ENCODE data around the gene SMO. TPM values are rescaled to one million over a fixed set of nuclear protein-coding genes. Genes with fewer than 3 reads are reported as not detected.

Gene SMO
- total and polyA plus RNA-seq, 2 experiments from 2014 or later, result 13.1 to 61.5 TPM

DNA sequence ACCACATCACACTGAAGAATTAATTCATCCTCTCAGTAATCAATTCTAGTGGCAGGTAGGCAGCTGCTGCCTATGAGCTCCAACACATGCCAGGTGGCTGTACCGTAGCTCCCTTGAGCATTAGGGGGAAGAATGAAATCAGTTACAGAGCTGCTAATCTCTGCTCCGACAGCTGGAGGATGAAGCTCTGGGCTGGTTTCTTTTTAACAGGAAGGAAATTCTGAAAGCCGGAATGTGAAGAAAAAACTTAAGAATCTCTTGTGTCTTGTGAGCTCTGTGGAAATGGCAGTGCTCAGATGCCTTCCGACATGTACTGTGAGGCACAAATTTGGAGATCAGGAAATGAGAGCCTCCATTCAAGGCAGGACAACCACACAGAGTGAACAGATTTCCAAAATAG lies 33.6 kb downstream of the SMO start (continued):
- TF ChIP-seq, protein P1, sequence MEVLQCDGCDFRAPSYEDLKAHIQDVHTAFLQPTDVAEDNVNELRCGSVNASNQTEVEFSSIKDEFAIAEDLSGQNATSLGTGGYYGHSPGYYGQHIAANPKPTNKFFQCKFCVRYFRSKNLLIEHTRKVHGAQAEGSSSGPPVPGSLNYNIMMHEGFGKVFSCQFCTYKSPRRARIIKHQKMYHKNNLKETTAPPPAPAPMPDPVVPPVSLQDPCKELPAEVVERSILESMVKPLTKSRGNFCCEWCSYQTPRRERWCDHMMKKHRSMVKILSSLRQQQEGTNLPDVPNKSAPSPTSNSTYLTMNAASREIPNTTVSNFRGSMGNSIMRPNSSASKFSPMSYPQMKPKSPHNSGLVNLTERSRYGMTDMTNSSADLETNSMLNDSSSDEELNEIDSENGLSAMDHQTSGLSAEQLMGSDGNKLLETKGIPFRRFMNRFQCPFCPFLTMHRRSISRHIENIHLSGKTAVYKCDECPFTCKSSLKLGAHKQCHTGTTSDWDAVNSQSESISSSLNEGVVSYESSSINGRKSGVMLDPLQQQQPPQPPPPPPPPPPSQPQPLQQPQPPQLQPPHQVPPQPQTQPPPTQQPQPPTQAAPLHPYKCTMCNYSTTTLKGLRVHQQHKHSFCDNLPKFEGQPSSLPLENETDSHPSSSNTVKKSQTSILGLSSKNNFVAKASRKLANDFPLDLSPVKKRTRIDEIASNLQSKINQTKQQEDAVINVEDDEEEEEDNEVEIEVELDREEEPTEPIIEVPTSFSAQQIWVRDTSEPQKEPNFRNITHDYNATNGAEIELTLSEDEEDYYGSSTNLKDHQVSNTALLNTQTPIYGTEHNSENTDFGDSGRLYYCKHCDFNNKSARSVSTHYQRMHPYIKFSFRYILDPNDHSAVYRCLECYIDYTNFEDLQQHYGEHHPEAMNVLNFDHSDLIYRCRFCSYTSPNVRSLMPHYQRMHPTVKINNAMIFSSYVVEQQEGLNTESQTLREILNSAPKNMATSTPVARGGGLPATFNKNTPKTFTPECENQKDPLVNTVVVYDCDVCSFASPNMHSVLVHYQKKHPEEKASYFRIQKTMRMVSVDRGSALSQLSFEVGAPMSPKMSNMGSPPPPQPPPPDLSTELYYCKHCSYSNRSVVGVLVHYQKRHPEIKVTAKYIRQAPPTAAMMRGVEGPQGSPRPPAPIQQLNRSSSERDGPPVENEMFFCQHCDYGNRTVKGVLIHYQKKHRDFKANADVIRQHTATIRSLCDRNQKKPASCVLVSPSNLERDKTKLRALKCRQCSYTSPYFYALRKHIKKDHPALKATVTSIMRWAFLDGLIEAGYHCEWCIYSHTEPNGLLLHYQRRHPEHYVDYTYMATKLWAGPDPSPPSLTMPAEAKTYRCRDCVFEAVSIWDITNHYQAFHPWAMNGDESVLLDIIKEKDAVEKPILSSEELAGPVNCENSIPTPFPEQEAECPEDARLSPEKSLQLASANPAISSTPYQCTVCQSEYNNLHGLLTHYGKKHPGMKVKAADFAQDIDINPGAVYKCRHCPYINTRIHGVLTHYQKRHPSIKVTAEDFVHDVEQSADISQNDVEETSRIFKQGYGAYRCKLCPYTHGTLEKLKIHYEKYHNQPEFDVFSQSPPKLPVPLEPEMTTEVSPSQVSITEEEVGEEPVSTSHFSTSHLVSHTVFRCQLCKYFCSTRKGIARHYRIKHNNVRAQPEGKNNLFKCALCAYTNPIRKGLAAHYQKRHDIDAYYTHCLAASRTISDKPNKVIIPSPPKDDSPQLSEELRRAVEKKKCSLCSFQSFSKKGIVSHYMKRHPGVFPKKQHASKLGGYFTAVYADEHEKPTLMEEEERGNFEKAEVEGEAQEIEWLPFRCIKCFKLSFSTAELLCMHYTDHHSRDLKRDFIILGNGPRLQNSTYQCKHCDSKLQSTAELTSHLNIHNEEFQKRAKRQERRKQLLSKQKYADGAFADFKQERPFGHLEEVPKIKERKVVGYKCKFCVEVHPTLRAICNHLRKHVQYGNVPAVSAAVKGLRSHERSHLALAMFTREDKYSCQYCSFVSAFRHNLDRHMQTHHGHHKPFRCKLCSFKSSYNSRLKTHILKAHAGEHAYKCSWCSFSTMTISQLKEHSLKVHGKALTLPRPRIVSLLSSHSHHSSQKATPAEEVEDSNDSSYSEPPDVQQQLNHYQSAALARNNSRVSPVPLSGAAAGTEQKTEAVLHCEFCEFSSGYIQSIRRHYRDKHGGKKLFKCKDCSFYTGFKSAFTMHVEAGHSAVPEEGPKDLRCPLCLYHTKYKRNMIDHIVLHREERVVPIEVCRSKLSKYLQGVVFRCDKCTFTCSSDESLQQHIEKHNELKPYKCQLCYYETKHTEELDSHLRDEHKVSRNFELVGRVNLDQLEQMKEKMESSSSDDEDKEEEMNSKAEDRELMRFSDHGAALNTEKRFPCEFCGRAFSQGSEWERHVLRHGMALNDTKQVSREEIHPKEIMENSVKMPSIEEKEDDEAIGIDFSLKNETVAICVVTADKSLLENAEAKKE (CRISPR knock-in tag; IDR thresholded peaks at IDR 0.05), result no peak
- TF ChIP-seq JUNB (IDR thresholded peaks at IDR 0.05; ENCODE audit: unreplicated experiment), result no peak
- TF ChIP-seq POLR2AphosphoS5 (IDR thresholded peaks at IDR 0.05; ENCODE audit: low read depth), result no peak
- TF ChIP-seq, protein P2, sequence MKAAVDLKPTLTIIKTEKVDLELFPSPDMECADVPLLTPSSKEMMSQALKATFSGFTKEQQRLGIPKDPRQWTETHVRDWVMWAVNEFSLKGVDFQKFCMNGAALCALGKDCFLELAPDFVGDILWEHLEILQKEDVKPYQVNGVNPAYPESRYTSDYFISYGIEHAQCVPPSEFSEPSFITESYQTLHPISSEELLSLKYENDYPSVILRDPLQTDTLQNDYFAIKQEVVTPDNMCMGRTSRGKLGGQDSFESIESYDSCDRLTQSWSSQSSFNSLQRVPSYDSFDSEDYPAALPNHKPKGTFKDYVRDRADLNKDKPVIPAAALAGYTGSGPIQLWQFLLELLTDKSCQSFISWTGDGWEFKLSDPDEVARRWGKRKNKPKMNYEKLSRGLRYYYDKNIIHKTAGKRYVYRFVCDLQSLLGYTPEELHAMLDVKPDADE (IDR thresholded peaks at IDR 0.05), result no peak
- TF ChIP-seq, protein P3, sequence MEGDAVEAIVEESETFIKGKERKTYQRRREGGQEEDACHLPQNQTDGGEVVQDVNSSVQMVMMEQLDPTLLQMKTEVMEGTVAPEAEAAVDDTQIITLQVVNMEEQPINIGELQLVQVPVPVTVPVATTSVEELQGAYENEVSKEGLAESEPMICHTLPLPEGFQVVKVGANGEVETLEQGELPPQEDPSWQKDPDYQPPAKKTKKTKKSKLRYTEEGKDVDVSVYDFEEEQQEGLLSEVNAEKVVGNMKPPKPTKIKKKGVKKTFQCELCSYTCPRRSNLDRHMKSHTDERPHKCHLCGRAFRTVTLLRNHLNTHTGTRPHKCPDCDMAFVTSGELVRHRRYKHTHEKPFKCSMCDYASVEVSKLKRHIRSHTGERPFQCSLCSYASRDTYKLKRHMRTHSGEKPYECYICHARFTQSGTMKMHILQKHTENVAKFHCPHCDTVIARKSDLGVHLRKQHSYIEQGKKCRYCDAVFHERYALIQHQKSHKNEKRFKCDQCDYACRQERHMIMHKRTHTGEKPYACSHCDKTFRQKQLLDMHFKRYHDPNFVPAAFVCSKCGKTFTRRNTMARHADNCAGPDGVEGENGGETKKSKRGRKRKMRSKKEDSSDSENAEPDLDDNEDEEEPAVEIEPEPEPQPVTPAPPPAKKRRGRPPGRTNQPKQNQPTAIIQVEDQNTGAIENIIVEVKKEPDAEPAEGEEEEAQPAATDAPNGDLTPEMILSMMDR (conservative IDR thresholded peaks at IDR 0.05; ENCODE audit: low read depth in 2 of 2), result no peak
- no peak for TF ChIP-seq EZH2phosphoT487 (IDR thresholded peaks at IDR 0.05; ENCODE audit: unreplicated experiment)
- TF ChIP-seq, protein P4, sequence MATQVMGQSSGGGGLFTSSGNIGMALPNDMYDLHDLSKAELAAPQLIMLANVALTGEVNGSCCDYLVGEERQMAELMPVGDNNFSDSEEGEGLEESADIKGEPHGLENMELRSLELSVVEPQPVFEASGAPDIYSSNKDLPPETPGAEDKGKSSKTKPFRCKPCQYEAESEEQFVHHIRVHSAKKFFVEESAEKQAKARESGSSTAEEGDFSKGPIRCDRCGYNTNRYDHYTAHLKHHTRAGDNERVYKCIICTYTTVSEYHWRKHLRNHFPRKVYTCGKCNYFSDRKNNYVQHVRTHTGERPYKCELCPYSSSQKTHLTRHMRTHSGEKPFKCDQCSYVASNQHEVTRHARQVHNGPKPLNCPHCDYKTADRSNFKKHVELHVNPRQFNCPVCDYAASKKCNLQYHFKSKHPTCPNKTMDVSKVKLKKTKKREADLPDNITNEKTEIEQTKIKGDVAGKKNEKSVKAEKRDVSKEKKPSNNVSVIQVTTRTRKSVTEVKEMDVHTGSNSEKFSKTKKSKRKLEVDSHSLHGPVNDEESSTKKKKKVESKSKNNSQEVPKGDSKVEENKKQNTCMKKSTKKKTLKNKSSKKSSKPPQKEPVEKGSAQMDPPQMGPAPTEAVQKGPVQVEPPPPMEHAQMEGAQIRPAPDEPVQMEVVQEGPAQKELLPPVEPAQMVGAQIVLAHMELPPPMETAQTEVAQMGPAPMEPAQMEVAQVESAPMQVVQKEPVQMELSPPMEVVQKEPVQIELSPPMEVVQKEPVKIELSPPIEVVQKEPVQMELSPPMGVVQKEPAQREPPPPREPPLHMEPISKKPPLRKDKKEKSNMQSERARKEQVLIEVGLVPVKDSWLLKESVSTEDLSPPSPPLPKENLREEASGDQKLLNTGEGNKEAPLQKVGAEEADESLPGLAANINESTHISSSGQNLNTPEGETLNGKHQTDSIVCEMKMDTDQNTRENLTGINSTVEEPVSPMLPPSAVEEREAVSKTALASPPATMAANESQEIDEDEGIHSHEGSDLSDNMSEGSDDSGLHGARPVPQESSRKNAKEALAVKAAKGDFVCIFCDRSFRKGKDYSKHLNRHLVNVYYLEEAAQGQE (IDR thresholded peaks at IDR 0.05; ENCODE audit: unreplicated experiment), result no peak
- TF ChIP-seq ZNF114 (CRISPR knock-in tag; IDR thresholded peaks at IDR 0.05), result no peak
- no peak for TF ChIP-seq EZH2 (IDR thresholded peaks at IDR 0.05; ENCODE audit: low read depth, unreplicated experiment)
- no peak for TF ChIP-seq CREB1 (CRISPR knock-in tag; IDR thresholded peaks at IDR 0.05; ENCODE audit: low read depth)

Measured in GM23338 (cell line).